GM13976 (cell line): ENCODE measurements around the gene ESPN.
"Not testable (repeated sequence)": the region's sequence is repeated elsewhere in the genome, so short reads cannot be mapped to it uniquely, and the experiment has no call there.

Experiments used
- DNase-seq: peaks from one replicate; pipeline ENCODE4 v3.0.0; 2012; ENCODE audit warnings: low spot score
- in situ Hi-C: fragments of 300-500 bp; cut with MboI; formaldehyde crosslinking; loops from one replicate; pipeline ENCODE4 v1.12.0; 2022; ENCODE audit warnings: low sequenced_read_pairs, mixed read lengths, inconsistent platforms; ENCODE audit not compliant: unreplicated experiment
- TF ChIP-seq, protein P1 (sequence below): IDR thresholded peaks from 2 replicates; pipeline ENCODE4 v1.5.1; 2012; ENCODE audit warnings: borderline replicate concordance, mild to moderate bottlenecking; ENCODE audit not compliant: insufficient read depth; ENCODE audit errors: extremely low read depth, missing control alignments, control extremely low read depth

Gene ESPN

GRCh38 chr1:6491966-6492365, 67.4 kb downstream of the ESPN start:
- TF ChIP-seq, protein P1, sequence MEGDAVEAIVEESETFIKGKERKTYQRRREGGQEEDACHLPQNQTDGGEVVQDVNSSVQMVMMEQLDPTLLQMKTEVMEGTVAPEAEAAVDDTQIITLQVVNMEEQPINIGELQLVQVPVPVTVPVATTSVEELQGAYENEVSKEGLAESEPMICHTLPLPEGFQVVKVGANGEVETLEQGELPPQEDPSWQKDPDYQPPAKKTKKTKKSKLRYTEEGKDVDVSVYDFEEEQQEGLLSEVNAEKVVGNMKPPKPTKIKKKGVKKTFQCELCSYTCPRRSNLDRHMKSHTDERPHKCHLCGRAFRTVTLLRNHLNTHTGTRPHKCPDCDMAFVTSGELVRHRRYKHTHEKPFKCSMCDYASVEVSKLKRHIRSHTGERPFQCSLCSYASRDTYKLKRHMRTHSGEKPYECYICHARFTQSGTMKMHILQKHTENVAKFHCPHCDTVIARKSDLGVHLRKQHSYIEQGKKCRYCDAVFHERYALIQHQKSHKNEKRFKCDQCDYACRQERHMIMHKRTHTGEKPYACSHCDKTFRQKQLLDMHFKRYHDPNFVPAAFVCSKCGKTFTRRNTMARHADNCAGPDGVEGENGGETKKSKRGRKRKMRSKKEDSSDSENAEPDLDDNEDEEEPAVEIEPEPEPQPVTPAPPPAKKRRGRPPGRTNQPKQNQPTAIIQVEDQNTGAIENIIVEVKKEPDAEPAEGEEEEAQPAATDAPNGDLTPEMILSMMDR: no peak
- no peak for DNase-seq
- in situ Hi-C loops: no loop called here

DNA sequence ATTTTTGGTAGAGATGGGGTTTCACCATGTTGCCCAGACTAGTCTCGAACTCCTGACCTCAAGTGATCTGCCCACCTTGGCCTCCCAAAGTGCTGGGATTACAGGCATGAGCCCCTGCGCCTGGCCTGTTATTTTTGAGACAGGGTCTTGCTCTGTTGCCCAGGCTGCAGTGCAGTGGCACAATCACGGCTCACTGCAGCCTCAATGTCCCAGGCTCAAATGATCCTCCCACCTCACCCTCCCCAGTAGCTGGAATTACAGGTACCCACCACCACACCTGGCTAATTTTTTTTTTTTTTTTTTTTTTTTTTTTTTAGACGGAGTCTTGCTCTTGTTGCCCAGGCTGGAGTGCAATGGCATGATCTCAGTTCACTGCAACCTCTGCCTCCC, 69.3 kb downstream of the ESPN start:
- in situ Hi-C loops, DNase-seq: not testable (repeated sequence)

GRCh38 chr1:6494627-6495026, 70.1 kb downstream of the ESPN start:
- TF ChIP-seq, protein P1: no peak
- DNase-seq: no peak
- in situ Hi-C loops: no loop called here

- no peak for DNase-seq
- TF ChIP-seq, protein P1: no peak
- in situ Hi-C loops: no loop called here
Measured at GRCh38 chr1:6495041-6495441, 70.5 kb downstream of the ESPN start.

DNA sequence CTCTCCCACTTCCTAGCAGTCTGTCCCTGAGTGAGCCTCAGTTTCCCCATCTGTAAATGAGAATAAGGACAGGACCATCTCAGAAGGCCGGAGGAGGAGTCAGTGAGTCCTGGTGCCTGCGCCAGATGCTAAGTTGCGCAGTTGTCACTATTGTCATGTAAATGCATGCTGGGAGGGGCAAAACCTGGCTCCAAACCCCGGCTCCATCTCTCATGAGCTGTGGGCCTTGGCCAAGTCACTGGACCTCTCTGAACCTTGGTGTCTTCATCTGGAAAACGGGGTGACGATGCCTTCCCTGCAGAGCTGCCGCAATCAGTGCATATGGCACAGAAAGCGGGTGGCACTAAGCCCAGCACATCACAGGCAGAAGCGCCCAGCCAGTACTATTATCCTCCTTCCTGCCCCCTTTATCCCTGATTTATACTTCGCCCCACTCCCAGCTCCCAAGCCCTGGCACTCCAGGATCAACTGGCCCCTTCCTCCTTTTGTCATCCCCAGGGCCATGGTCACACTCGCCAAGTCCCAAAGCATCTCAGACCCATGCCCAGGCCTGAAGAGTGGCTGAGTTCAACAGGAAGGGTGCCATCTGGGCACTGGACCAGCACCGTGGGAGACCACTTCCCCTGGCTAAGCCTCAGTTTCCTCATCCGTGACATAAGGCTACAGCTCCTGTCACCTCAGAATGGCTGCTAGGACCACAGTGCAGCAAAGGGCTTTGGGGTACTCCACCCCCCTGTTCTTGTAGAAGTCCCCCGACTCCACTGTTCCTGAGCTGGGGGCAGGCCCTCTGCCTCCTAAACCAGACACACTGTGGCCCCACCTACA, 71.2 kb downstream of the ESPN start:
- DNase-seq: no peak
- in situ Hi-C loops: no loop called here
- TF ChIP-seq, protein P1: no peak

GRCh38 chr1:6496365-6496721, 71.8 kb downstream of the ESPN start:
- TF ChIP-seq, protein P1: no peak
- in situ Hi-C loops: no loop called here
- no peak for DNase-seq

DNA sequence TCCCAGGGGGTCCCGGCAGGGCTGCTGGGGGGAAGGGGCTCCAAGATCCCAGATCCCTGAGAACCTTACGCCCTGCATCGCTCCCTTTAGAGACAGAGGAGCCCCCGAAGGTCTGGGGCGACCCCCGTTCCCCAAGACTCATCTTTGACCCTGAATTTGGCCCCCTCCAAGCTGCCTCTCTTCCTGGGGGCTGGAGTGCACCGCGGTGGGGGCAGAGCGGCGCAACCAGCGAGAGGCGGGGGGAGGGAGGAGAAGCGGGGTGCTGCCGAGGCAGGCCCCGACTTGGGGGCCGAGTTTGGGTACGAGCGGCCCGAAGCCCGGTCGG, 72.3 kb downstream of the ESPN start:
- DNase-seq: no peak
- TF ChIP-seq, protein P1: no peak
- in situ Hi-C loops: no loop called here
